ENCODE measurements around the gene MPO.

MPO gene

DNA sequence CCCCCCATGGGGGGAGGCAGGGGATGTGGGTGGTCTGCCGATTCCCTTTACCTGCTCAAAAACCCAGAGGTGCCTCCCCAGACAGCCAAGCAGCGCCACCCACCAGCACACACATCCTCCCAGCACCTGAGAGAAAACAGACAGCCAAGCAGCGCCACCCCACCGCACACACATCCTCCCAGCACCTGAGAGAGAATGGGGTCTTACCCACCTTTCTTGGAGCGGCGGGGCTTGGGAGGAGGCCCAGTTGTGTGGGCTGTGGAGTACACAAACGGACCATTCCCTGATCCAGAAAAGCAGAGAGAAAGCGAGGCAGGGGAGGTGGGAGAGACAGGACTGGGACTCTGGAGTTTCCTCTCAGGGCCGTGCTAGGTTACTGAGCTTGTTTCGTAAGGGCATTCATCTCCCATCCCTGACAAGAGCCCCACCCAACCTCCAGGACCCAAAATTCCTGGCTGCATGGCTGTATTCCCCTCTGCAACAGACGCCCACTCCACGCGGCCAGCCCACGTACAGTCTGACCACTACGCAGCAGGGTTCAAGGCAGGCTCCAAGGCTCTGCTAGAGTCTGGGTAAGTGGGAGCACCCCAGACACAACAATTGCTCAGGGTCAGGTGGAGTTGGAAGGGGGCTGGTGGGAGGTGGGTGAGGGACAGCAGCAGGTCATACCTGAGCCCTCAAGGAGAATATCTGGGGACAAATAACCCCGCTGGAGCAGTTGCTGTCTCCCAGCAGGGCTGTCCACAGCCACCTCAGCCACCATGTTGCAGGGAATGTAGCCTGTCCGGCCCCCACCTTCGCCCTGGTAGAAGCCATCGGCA lies 25.6 kb upstream of the MPO start:
- in situ Hi-C loops (cut with MboI; ENCODE audit: low pct_unique_long_range_greater_than_20kb, low sequenced_read_pairs, unreplicated experiment), result loop anchor here (10.0 kb wide), 1 partner anchor 138 kb away; no protein-coding TSS in a partner anchor
- no peak for TF ChIP-seq CTCF (IDR thresholded peaks at IDR 0.05; ENCODE audit: extremely low read depth, insufficient read depth, missing control alignments)
- no peak for DNase-seq (ENCODE audit: low spot score)

DNA sequence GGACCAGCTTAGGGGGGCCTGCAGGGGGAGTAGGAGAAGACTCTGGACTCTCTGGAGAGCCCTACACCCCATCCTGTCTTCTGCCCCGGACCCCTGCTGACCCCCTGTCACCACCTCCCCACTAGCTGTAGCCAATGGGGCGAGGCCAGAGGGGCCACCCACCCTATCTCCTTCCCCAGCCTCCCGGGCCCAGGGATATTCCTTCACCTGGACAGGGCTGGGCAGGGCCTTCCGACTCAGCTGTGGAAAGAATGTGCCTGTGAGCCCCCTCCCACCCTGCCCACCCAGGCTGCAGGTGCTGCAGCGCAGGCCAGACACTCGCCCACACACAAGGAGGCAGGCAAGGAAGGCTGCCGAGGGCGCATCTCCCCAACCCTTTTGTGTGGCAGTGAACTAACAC lies 24.9 kb upstream of the MPO start:
- DNase-seq (ENCODE audit: low spot score), result no peak
- in situ Hi-C loops (cut with MboI; ENCODE audit: low pct_unique_long_range_greater_than_20kb, low sequenced_read_pairs, unreplicated experiment), result loop anchor here (10.0 kb wide), 1 partner anchor 139 kb away; no protein-coding TSS in a partner anchor
- TF ChIP-seq CTCF (IDR thresholded peaks at IDR 0.05; ENCODE audit: extremely low read depth, insufficient read depth, missing control alignments), result no peak

- DNase-seq (ENCODE audit: low spot score), result no peak
- TF ChIP-seq CTCF (IDR thresholded peaks at IDR 0.05; ENCODE audit: extremely low read depth, insufficient read depth, missing control alignments), result no peak
- in situ Hi-C loops (cut with MboI; ENCODE audit: low pct_unique_long_range_greater_than_20kb, low sequenced_read_pairs, unreplicated experiment), result loop anchor here (10.0 kb wide), 1 partner anchor 140 kb away; no protein-coding TSS in a partner anchor
These were observed 24.2 kb upstream of the MPO start for GRCh38 chr17:58304750-58305486.

DNA sequence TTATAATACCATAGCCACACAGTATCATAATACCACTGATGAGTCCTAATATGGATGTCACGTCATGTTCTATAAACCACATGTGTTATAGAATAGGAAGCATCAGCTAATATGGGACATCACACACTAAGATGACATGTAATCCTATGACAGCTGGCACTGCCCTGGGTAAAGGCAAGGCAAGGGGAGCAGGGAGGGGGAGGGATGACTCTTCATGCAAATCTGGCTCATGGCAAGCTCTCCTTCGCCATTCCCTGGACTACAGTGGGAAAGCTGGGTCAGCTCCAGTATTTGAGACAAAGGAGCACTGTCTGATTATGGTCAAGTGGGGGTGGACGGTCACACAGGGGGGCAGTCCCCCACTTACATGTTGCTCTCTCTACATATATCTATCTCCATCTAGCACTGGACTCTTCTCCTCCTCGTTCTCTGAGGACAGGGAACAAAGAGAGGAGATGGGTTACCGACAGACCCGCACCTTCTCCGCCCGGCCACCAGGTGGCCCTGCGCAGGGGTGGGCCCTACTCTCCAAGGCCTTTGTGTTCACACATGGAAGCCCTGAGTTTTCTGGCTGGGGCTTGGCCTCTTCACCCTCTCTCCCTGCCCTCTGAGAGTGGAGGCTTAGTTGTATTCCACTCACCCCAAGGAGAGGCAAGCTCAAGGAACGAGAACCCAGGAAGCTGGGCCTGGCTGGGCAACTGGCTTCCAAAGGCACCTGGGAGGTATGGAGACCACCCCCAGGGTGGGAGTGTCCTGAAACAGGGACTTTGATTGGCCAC lies 23.4 kb upstream of the MPO start:
- peak; percentile 89 for TF ChIP-seq CTCF (IDR thresholded peaks at IDR 0.05; ENCODE audit: extremely low read depth, insufficient read depth, missing control alignments)
- in situ Hi-C loops (cut with MboI; ENCODE audit: low pct_unique_long_range_greater_than_20kb, low sequenced_read_pairs, unreplicated experiment), result loop anchor here (10.0 kb wide), 1 partner anchor 141 kb away; no protein-coding TSS in a partner anchor
- DNase-seq (ENCODE audit: low spot score), result peak; percentile 92

DNA sequence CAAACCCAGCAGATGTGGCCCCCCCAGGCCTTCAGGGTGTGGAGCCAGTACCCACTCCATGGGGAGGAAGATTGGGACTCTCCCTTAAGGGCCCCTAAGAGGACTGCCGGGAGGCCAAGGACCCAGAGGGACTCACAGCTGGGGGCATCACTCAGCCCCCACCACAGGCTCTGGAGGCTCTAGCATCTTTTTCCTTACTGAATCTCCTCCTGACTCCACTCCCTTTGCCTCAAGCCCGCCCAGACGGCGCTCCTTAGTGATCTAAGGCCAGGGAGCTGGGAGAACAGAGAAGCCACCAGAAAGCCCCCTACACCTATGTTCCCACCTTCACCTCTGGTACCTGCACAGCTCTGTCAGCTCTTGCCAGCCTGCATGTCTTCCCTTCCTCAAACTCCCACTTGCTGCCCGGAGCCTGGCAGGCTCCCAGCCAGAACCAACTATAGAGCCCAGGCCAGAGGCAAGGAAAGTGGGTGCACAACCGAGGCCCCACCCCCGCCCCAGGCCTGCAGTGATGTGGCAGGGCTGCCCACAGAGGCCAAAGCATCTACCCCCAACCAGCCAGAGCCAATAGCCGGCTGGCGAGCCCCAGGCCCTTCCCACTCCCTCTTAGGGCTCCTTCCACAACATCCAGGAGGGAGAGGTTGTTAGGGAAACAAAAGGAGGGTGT lies 22.3 kb upstream of the MPO start:
- in situ Hi-C loops (cut with MboI; ENCODE audit: low pct_unique_long_range_greater_than_20kb, low sequenced_read_pairs, unreplicated experiment), result loop anchor here (10.0 kb wide), 1 partner anchor 142 kb away; no protein-coding TSS in a partner anchor
- no peak for DNase-seq (ENCODE audit: low spot score)
- TF ChIP-seq CTCF (IDR thresholded peaks at IDR 0.05; ENCODE audit: extremely low read depth, insufficient read depth, missing control alignments), result no peak

All from GM13977 (cell line).